ENCODE measurements around the gene LYPD1.

The LYPD1 gene

DNA sequence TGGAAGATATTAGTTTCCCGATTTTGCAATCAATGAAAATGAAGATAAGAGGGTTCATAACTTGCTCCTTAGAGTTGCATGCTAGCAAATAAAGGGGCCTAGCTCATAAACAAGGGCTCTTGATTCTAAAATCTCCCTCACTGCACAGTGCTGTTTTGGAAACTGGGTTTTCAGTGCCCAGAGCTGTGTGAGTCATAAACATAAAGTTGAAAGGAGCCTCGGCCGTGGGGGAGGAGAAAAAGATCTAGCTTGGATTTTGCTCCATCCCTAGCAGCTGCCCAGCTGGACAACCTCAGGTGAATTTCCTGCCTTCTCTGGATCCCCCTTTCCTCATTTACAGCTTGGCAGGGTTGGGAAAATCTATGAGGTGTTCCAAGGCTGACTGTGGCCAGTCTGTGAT is 42.5 kb downstream of the LYPD1 start:
- H3K4me1 Mint-ChIP-seq (ENCODE audit: low read depth): no peaks in the 10 kb centered on the region
- no peak for DNase-seq
- no peaks in the 10 kb centered on the region for H3K36me3 Mint-ChIP-seq (ENCODE audit: low read depth)
- no peak overlapping the region for H3K27ac Mint-ChIP-seq
- no peaks in the 10 kb centered on the region for H3K27me3 Mint-ChIP-seq
- H3K4me3 Mint-ChIP-seq: no peak overlapping the region
- H3K9me3 Mint-ChIP-seq: no peaks in the 10 kb centered on the region

- no peak for DNase-seq
- H3K4me1 Mint-ChIP-seq (ENCODE audit: low read depth): no peaks in the 10 kb centered on the region
- H3K27me3 Mint-ChIP-seq: no peaks in the 10 kb centered on the region
- no peak overlapping the region for H3K4me3 Mint-ChIP-seq
- H3K36me3 Mint-ChIP-seq (ENCODE audit: low read depth): no peaks in the 10 kb centered on the region
- H3K27ac Mint-ChIP-seq: no peak overlapping the region
- H3K9me3 Mint-ChIP-seq: no peaks in the 10 kb centered on the region
These were observed 46.7 kb downstream of the LYPD1 start for GRCh38 chr2:132623096-132623839.

GRCh38 chr2:132621131-132621875 is 48.7 kb downstream of the LYPD1 start:
- Mint-ChIP-seq H3K4me1 (ENCODE audit: low read depth) (no peaks in the 10 kb centered on the region), H3K27ac (no peak overlapping the region), H3K36me3 (ENCODE audit: low read depth) (no peaks in the 10 kb centered on the region), H3K4me3 (no peak overlapping the region), H3K27me3 (no peaks in the 10 kb centered on the region), H3K9me3 (no peaks in the 10 kb centered on the region)
- DNase-seq: no peak

- H3K36me3 Mint-ChIP-seq (ENCODE audit: low read depth): no peaks in the 10 kb centered on the region
These were observed 49.9 kb downstream of the LYPD1 start for GRCh38 chr2:132620115-132620514.

GRCh38 chr2:132618734-132619133 is 51.3 kb downstream of the LYPD1 start:
- Mint-ChIP-seq H3K36me3 (ENCODE audit: low read depth) (no peaks in the 10 kb centered on the region), H3K27ac (no peak overlapping the region), H3K27me3 (no peaks in the 10 kb centered on the region), H3K4me1 (ENCODE audit: low read depth) (no peaks in the 10 kb centered on the region), H3K4me3 (no peak overlapping the region), H3K9me3 (no peaks in the 10 kb centered on the region)
- no peak for DNase-seq

More at GRCh38 chr2:132620115-132620514, 49.9 kb downstream of the LYPD1 start:
- no peaks in the 10 kb centered on the region for H3K4me1 Mint-ChIP-seq (ENCODE audit: low read depth)
- no peak overlapping the region for H3K27ac Mint-ChIP-seq
- no peak for DNase-seq
- H3K4me3 Mint-ChIP-seq: no peak overlapping the region
- H3K27me3 Mint-ChIP-seq: no peaks in the 10 kb centered on the region
- H3K9me3 Mint-ChIP-seq: no peaks in the 10 kb centered on the region

DNA sequence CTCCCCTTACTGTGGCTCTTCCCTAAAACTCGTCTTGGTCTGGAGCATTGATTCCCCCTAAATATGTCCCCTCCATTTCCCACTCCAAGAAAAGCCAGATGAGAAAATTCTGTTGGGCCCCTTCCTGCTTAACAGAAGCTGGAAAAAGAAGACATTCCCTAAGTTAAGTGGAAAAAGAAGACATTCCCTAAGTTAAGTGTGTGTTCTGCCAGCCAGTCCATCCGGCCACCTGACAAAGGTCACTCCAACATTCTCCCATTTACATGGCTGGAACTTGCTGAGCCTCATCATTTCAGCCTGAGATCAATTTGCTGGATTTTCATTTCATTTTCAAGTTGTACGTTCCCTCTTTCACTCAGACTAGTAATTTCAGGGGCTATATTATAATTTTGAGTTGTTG is 52.0 kb downstream of the LYPD1 start:
- H3K27ac Mint-ChIP-seq: no peak overlapping the region
- no peaks in the 10 kb centered on the region for H3K27me3 Mint-ChIP-seq
- H3K4me1 Mint-ChIP-seq (ENCODE audit: low read depth): no peaks in the 10 kb centered on the region
- no peak for DNase-seq
- H3K36me3 Mint-ChIP-seq (ENCODE audit: low read depth): no peaks in the 10 kb centered on the region
- H3K4me3 Mint-ChIP-seq: no peak overlapping the region
- H3K9me3 Mint-ChIP-seq: no peaks in the 10 kb centered on the region

- Mint-ChIP-seq H3K4me3 (no peak overlapping the region), H3K36me3 (ENCODE audit: low read depth) (no peaks in the 10 kb centered on the region), H3K4me1 (ENCODE audit: low read depth) (no peaks in the 10 kb centered on the region), H3K27me3 (no peaks in the 10 kb centered on the region), H3K27ac (no peak overlapping the region), H3K9me3 (no peaks in the 10 kb centered on the region)
- no peak for DNase-seq
These were observed 54.5 kb downstream of the LYPD1 start for GRCh38 chr2:132615329-132616085.

GRCh38 chr2:132611719-132612118 is 58.3 kb downstream of the LYPD1 start:
- H3K9me3 Mint-ChIP-seq: no peaks in the 10 kb centered on the region
- DNase-seq: no peak
- H3K4me1 Mint-ChIP-seq (ENCODE audit: low read depth): no peaks in the 10 kb centered on the region
- H3K4me3 Mint-ChIP-seq: no peak overlapping the region
- no peaks in the 10 kb centered on the region for H3K27me3 Mint-ChIP-seq
- no peaks in the 10 kb centered on the region for H3K36me3 Mint-ChIP-seq (ENCODE audit: low read depth)
- no peak overlapping the region for H3K27ac Mint-ChIP-seq

GRCh38 chr2:132609101-132609890 is 60.7 kb downstream of the LYPD1 start:
- H3K27me3 Mint-ChIP-seq: no peaks in the 10 kb centered on the region
- H3K36me3 Mint-ChIP-seq (ENCODE audit: low read depth): no peaks in the 10 kb centered on the region
- no peak for DNase-seq
- no peak overlapping the region for H3K27ac Mint-ChIP-seq
- no peak overlapping the region for H3K4me3 Mint-ChIP-seq
- H3K9me3 Mint-ChIP-seq: no peaks in the 10 kb centered on the region
- no peaks in the 10 kb centered on the region for H3K4me1 Mint-ChIP-seq (ENCODE audit: low read depth)

DNA sequence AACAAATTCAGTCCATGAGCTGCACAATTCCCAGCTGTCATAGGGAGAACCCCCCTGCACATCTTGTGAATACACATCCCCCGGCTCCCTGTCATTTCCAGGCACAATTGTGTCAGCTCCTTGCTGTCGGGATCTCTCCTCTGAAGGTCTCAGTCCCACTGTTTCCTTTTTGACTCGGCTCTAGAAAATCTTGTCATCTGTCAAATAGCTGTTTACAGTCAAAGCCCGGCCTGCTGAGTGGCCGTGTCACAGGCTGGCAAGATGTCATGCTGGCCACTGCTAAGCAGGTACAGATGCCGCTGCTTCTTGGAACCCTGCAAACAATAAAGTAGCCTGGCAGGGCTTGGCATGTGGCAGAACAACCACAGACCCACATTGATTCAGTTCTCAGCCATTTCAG is 61.7 kb downstream of the LYPD1 start:
- no peaks in the 10 kb centered on the region for H3K4me1 Mint-ChIP-seq (ENCODE audit: low read depth)
- no peaks in the 10 kb centered on the region for H3K9me3 Mint-ChIP-seq
- no peak overlapping the region for H3K27ac Mint-ChIP-seq
- H3K36me3 Mint-ChIP-seq (ENCODE audit: low read depth): no peaks in the 10 kb centered on the region
- no peaks in the 10 kb centered on the region for H3K27me3 Mint-ChIP-seq
- no peak overlapping the region for H3K4me3 Mint-ChIP-seq
- no peak for DNase-seq

- no peak overlapping the region for H3K27ac Mint-ChIP-seq
- H3K4me1 Mint-ChIP-seq (ENCODE audit: low read depth): no peaks in the 10 kb centered on the region
- H3K36me3 Mint-ChIP-seq (ENCODE audit: low read depth): no peaks in the 10 kb centered on the region
- H3K4me3 Mint-ChIP-seq: no peak overlapping the region
- H3K9me3 Mint-ChIP-seq: no peaks in the 10 kb centered on the region
- no peak for DNase-seq
- no peaks in the 10 kb centered on the region for H3K27me3 Mint-ChIP-seq
These were observed 62.4 kb downstream of the LYPD1 start for GRCh38 chr2:132607426-132608090.

- no peak for DNase-seq
- Mint-ChIP-seq H3K36me3 (ENCODE audit: low read depth) (no peaks in the 10 kb centered on the region), H3K9me3 (no peaks in the 10 kb centered on the region), H3K4me1 (ENCODE audit: low read depth) (no peaks in the 10 kb centered on the region), H3K27me3 (no peaks in the 10 kb centered on the region), H3K27ac (no peak overlapping the region), H3K4me3 (no peak overlapping the region)
These were observed 63.4 kb downstream of the LYPD1 start for GRCh38 chr2:132606649-132607048.

GRCh38 chr2:132605236-132606180 is 64.5 kb downstream of the LYPD1 start:
- Mint-ChIP-seq H3K27ac (no peak overlapping the region), H3K4me1 (ENCODE audit: low read depth) (no peaks in the 10 kb centered on the region), H3K36me3 (ENCODE audit: low read depth) (no peaks in the 10 kb centered on the region), H3K4me3 (no peak overlapping the region), H3K9me3 (no peaks in the 10 kb centered on the region), H3K27me3 (no peaks in the 10 kb centered on the region)
- no peak for DNase-seq
